GM12878 (cell line): ENCODE data around the gene RNF166. TPM values are rescaled to one million over a fixed set of nuclear protein-coding genes. Genes with fewer than 3 reads are reported as not detected.

Experiments
- BHLHE40 ChIP-seq, 2 experiments: fragments of 450-650 bp in 1 of 2; IDR thresholded peaks; 2 replicates each; pipeline ENCODE4 v1.6.1; 2011 to 2017; ENCODE audit warnings: low read depth in 2 of 2, borderline replicate concordance in 1 of 2, improper control_type of control experiment in 1 of 2, low read length in 1 of 2, mild to moderate bottlenecking in 1 of 2
- CBFB ChIP-seq: IDR thresholded peaks from 2 replicates; pipeline ENCODE4 v1.6.1; 2016; ENCODE audit warnings: antibody characterized with exemption, low read depth
- CHD1 ChIP-seq: IDR thresholded peaks from 2 replicates; pipeline ENCODE4 v1.6.1; 2012; ENCODE audit warnings: low read depth, low read length, improper control_type of control experiment
- CHD4 ChIP-seq: fragments of 200-600 bp; sonication (generic); IDR thresholded peaks from 2 replicates; pipeline ENCODE4 v1.6.1; 2016; ENCODE audit warnings: mild to moderate bottlenecking
- EGR1 ChIP-seq, 2 experiments: IDR thresholded peaks; 1 replicate in 1 of 2; 2 replicates in 1 of 2; pipeline ENCODE4 v1.6.1; 2011 to 2012; ENCODE audit warnings: low read depth in 2 of 2, low read length in 2 of 2, borderline replicate concordance in 1 of 2, mild to moderate bottlenecking in 1 of 2, moderate library complexity in 1 of 2
- ESRRA ChIP-seq: IDR thresholded peaks from 2 replicates; pipeline ENCODE4 v1.6.1; 2012; ENCODE audit warnings: mild to moderate bottlenecking, low read length, improper control_type of control experiment
- FOS ChIP-seq: IDR thresholded peaks from 3 replicates; pipeline ENCODE4 v1.6.1; 2011; ENCODE audit warnings: borderline replicate concordance; ENCODE audit not compliant: insufficient read length; ENCODE audit errors: extremely low read depth
- IRF5 ChIP-seq: fragments of 450-650 bp; IDR thresholded peaks from 2 replicates; pipeline ENCODE4 v1.6.1; 2017; ENCODE audit warnings: borderline replicate concordance
- KAT2A ChIP-seq: conservative IDR thresholded peaks from 2 replicates; pipeline ENCODE4 v1.6.1; 2011; ENCODE audit warnings: low read depth, low read length; ENCODE audit not compliant: control insufficient read depth
- LARP7 ChIP-seq: fragments of 450-650 bp; IDR thresholded peaks from 2 replicates; pipeline ENCODE4 v1.6.1; 2017; ENCODE audit warnings: mild to moderate bottlenecking
- MLLT1 ChIP-seq: fragments of 450-650 bp; IDR thresholded peaks from 2 replicates; pipeline ENCODE4 v1.6.1; 2016; ENCODE audit warnings: mild to moderate bottlenecking
- MTA2 ChIP-seq: fragments of 450-650 bp; IDR thresholded peaks from 2 replicates; pipeline ENCODE4 v1.6.1; 2016; ENCODE audit warnings: low read depth, mild to moderate bottlenecking, moderate library complexity
- MTA3 ChIP-seq: IDR thresholded peaks from 2 replicates; pipeline ENCODE4 v1.6.1; 2012; ENCODE audit warnings: low read length, inconsistent platforms, borderline replicate concordance
- MYB ChIP-seq: fragments of 150-350 bp; IDR thresholded peaks from 2 replicates; pipeline ENCODE4 v1.6.1; 2014; ENCODE audit warnings: mild to moderate bottlenecking, low read depth, low read length, borderline replicate concordance
- NFXL1 ChIP-seq: fragments of 450-650 bp; IDR thresholded peaks from 2 replicates; pipeline ENCODE4 v1.6.1; 2017; ENCODE audit warnings: antibody characterized with exemption, mild to moderate bottlenecking, borderline replicate concordance
- PML ChIP-seq: IDR thresholded peaks from 2 replicates; pipeline ENCODE4 v1.6.1; 2012; ENCODE audit warnings: low read length, inconsistent platforms
- SMARCA5 ChIP-seq: fragments of 450-650 bp; IDR thresholded peaks from 2 replicates; pipeline ENCODE4 v1.6.1; 2017; ENCODE audit warnings: mild to moderate bottlenecking
- SMC3 ChIP-seq: IDR thresholded peaks from 2 replicates; pipeline ENCODE4 v1.6.1; 2011; ENCODE audit warnings: low read length, improper control_type of control experiment, borderline replicate concordance
- SP1 ChIP-seq: IDR thresholded peaks from one replicate; pipeline ENCODE4 v1.6.1; 2011; ENCODE audit warnings: low read depth, low read length
- SPI1 ChIP-seq: IDR thresholded peaks from 2 replicates; pipeline ENCODE4 v1.6.1; 2011; ENCODE audit warnings: low read depth, mild to moderate bottlenecking, low read length, moderate library complexity, borderline replicate concordance; ENCODE audit not compliant: insufficient read depth
- SREBF2 ChIP-seq: IDR thresholded peaks from 2 replicates; pipeline ENCODE4 v1.6.1; 2012; ENCODE audit warnings: mild to moderate bottlenecking, low read length
- SUZ12 ChIP-seq: fragments of 200-600 bp; sonication (generic); IDR thresholded peaks from one replicate; pipeline ENCODE4 v1.6.1; 2018; ENCODE audit warnings: antibody characterized with exemption, mild to moderate bottlenecking; ENCODE audit not compliant: unreplicated experiment
- TAF1 ChIP-seq: IDR thresholded peaks from 2 replicates; pipeline ENCODE4 v1.6.1; 2011; ENCODE audit warnings: mild to moderate bottlenecking, low read depth, low read length, borderline replicate concordance
- USF2 ChIP-seq: IDR thresholded peaks from 2 replicates; pipeline ENCODE4 v1.6.1; 2011; ENCODE audit warnings: low read depth, low read length, improper control_type of control experiment, borderline replicate concordance
- WRNIP1 ChIP-seq: IDR thresholded peaks from 2 replicates; pipeline ENCODE4 v1.6.1; 2011; ENCODE audit warnings: low read depth, low read length, improper control_type of control experiment, borderline replicate concordance
- YBX1 ChIP-seq: fragments of 450-650 bp; IDR thresholded peaks from 2 replicates; pipeline ENCODE4 v1.6.1; 2016; ENCODE audit warnings: antibody characterized with exemption
- ZNF24 ChIP-seq: fragments of 450-650 bp; IDR thresholded peaks from 2 replicates; pipeline ENCODE4 v1.6.1; 2017; ENCODE audit warnings: antibody characterized with exemption, mild to moderate bottlenecking
- ZNF384 ChIP-seq: IDR thresholded peaks from 2 replicates; pipeline ENCODE4 v1.6.1; 2012; ENCODE audit warnings: low read depth, mild to moderate bottlenecking, low read length, improper control_type of control experiment, borderline replicate concordance
- ZSCAN29 ChIP-seq: fragments of 450-650 bp; IDR thresholded peaks from 2 replicates; pipeline ENCODE4 v1.6.1; 2017; ENCODE audit warnings: mild to moderate bottlenecking, moderate library complexity
- polyA plus RNA-seq, 11 experiments: library from polyadenylated mRNA; depleted of rRNA in 4 of 11; unstranded in 6 of 11; stranded (reverse) in 5 of 11; fragments of >200 nt; fragmentation: Nextera tagmentation in 4 of 11; fragmentation: Illumina TruSeq in 1 of 11; extraction: Ambion mirVana in 4 of 11; extraction: Trizol in 1 of 11; gene quantifications; 1 replicate in 1 of 11; 2 replicates in 10 of 11; pipeline versions ENCODE4 v1.2.1 to v1.2.3, GENCODE V29; 2011 to 2016; ENCODE audit warnings: inconsistent platforms in 2 of 11, missing spikeins in 2 of 11, low read depth in 1 of 11
- total RNA-seq, 4 experiments: library from RNA; depleted of rRNA in 3 of 4; stranded (reverse); fragments of >200 nt in 3 of 4; fragmentation: Illumina TruSeq in 1 of 4; extraction: Trizol in 1 of 4; gene quantifications; 2 replicates each; pipeline versions ENCODE4 v1.2.1 to v1.2.3, GENCODE V29; 2013 to 2021

The RNF166 gene
- total and polyA plus RNA-seq, 10 of the 15 experiments (the other 5 are each of a cell fraction or from before 2014, with no cell fraction given): 0.48 to 32.8 (median 12.1) TPM

GRCh38 chr16:88706229-88706964 lies at the start of gene RNF166, which contains the start of gene CTU2 (continued):
- TF ChIP-seq SP1 (peak; percentile 72), KAT2A (no peak), WRNIP1 (no peak), ZNF384 (no peak), ZSCAN29 (no peak), MTA3 (no peak), MYB (no peak), YBX1 (no peak), MLLT1 (no peak), CHD4 (no peak), LARP7 (peak; percentile 96), FOS (no peak), ZNF24 (peak; percentile 63; the same call in 1 of the 2 replicates), MTA2 (no peak), CHD1 (peak; percentile 68; the same call in 1 of the 2 replicates), CBFB (no peak), SPI1 (no peak), EGR1 (IDR thresholded peaks at IDR 0.05; ENCODE audit: borderline replicate concordance in 1 of 2, low read depth in 2 of 2, low read length in 2 of 2) (peak; percentile 46 to 63; a peak in 2 of 3 replicates), IRF5 (no peak), SUZ12 (no peak), BHLHE40 (IDR thresholded peaks at IDR 0.05; ENCODE audit: borderline replicate concordance in 1 of 2, low read depth in 2 of 2, low read length in 1 of 2) (peak in 1 of 2 experiments; percentile 87; a peak in 3 of 4 replicates), TAF1 (peak; percentile 36; the same call in 1 of the 2 replicates), USF2 (peak; percentile 12), SMARCA5 (peak; percentile 77; the same call in 1 of the 2 replicates), NFXL1 (no peak), SMC3 (no peak), PML (no peak), SREBF2 (no peak), ESRRA (no peak)
